Prostate gland (tissue), 2 donors: Measurements from ENCODE around the gene ASPSCR1. TPM values are rescaled to one million over a fixed set of nuclear protein-coding genes. Genes with fewer than 3 reads are reported as not detected.
A peak's percentile ranks its signal among the peaks of the same experiment; 100 is the strongest.

Experiments used
- DNase-seq: peaks from one replicate; pipeline ENCODE4 v3.0.0-alpha.2; 2019; ENCODE audit warnings: low spot score
- H3K27ac ChIP-seq, 2 donors: fragments of 200-600 bp; sonication (generic); 2 replicates each; pipeline ENCODE4 v1.5.1; 2017 to 2019
- H3K27me3 ChIP-seq: fragments of 200-600 bp; sonication (generic); replicated peaks from 2 replicates; pipeline ENCODE4 v1.5.1; 2019; ENCODE audit not compliant: insufficient read depth
- H3K36me3 ChIP-seq, 2 donors: fragments of 200-600 bp; sonication (generic); 1 replicate in 1 of 2; 2 replicates in 1 of 2; pipeline versions ENCODE4 v1.5.1 to v1.8.1; 2017 to 2019
- H3K4me1 ChIP-seq: fragments of 200-600 bp; sonication (generic); replicated peaks from 2 replicates; pipeline ENCODE4 v1.5.1; 2019
- H3K4me3 ChIP-seq, 2 donors: fragments of 200-600 bp; sonication (generic); 2 replicates each; pipeline ENCODE4 v1.5.1; 2017 to 2019
- H3K9me3 ChIP-seq: fragments of 200-600 bp; sonication (generic); 2 replicates; pipeline ENCODE4 v1.5.1; 2017
- CTCF ChIP-seq, 4 experiments: fragments of 200-600 bp in 2 of 4; fragments of 450-650 bp in 2 of 4; sonication (generic) in 2 of 4; IDR thresholded peaks; 1 replicate in 3 of 4; 2 replicates in 1 of 4; pipeline ENCODE4 v1.5.1; 2016 to 2019; ENCODE audit warnings: antibody characterized with exemption in 4 of 4, mild to moderate bottlenecking in 2 of 4, moderate library complexity in 2 of 4
- POLR2A ChIP-seq: fragments of 450-650 bp; IDR thresholded peaks from one replicate; pipeline ENCODE4 v1.6.1; 2016; ENCODE audit warnings: antibody characterized with exemption, mild to moderate bottlenecking
- POLR2AphosphoS5 ChIP-seq: sonication (generic); formaldehyde crosslinking; IDR thresholded peaks from one replicate; pipeline ENCODE4 v1.6.1; 2017; ENCODE audit warnings: antibody characterized with exemption
- WGBS: methylation state at CpG from one replicate; pipeline ENCODE4 v1.1.5; 2018; 5-methylcytosine and 5-hydroxymethylcytosine counted together
- intact Hi-C: fragments of 100-400 bp; cut with DNase I; formaldehyde crosslinking; loops from one replicate; pipeline ENCODE4 v1.14.2; 2022
- total RNA-seq, 2 donors: library from RNA; depleted of rRNA; stranded (reverse); fragments of >200 nt; gene quantifications; one replicate each; pipeline ENCODE4 v1.1.0, GENCODE V29; 2016

Gene ASPSCR1
- total RNA-seq, 2 donors from 2014 or later = 30.7 to 39.7 TPM

- WGBS = 19% methylated on average over 57 of the region's 88 CpGs
- peak within 1 kb of the TSS; percentile 83 to 85 for H3K27ac ChIP-seq
- DNase-seq = no peak
These were observed 88.3 kb downstream of the ASPSCR1 start, which contains the start of gene DUS1L for GRCh38 chr17:82065638-82066303. Gene DUS1L (minus strand): TSS chr17:82065804. CDS start chr17:82065059, 745 bp downstream.

More at GRCh38 chr17:82065638-82066303, 88.3 kb downstream of the ASPSCR1 start, which contains the start of gene DUS1L:
- no peak for TF ChIP-seq POLR2A
- peak; percentile 64 for TF ChIP-seq POLR2AphosphoS5
- peak in 2 of 4 experiments; percentile 7 to 24 for TF ChIP-seq CTCF (IDR thresholded peaks at IDR 0.05)
- Histone ChIP-seq H3K27me3 (no peaks in the 10 kb centered on the region), H3K4me3 (peak within 1 kb of the TSS; percentile 59 to 72), H3K9me3 (no peaks in the 10 kb centered on the region), H3K36me3 (no peaks in the 10 kb centered on the region), H3K4me1 (peaks cover 19% of the 10 kb centered on the region)
- intact Hi-C loops = no loop called here

Other genes starting within 250 kb of the ASPSCR1 start
- under 1 TPM in 1 of 2 donors, not detected in 1; 0.97 TPM for gene GCGR, start 173.5 kb upstream of the ASPSCR1 start, total RNA-seq
- 100 to 1,000 TPM in 1 of 2 donors, 10 to 100 TPM in 1; 83.6 to 150 TPM for gene MCRIP1, start 144.3 kb upstream of the ASPSCR1 start, total RNA-seq
- 1 to 10 TPM in 1 of 2 donors, not detected in 1; 1.6 TPM for gene PPP1R27, start 142.6 kb upstream of the ASPSCR1 start, total RNA-seq
- gene P4HB, start 117.1 kb upstream of the ASPSCR1 start, total RNA-seq = 1,000 to 10,000 TPM in 1 of 2 donors, 100 to 1,000 TPM in 1; 509 to 2,101 TPM
- 100 to 1,000 TPM; 193 to 274 TPM for gene ARHGDIA, start 106.3 kb upstream of the ASPSCR1 start, total RNA-seq
- 100 to 1,000 TPM in 1 of 2 donors, 10 to 100 TPM in 1; 83.9 to 108 TPM for gene ALYREF, start 86.0 kb upstream of the ASPSCR1 start, total RNA-seq
- 100 to 1,000 TPM; 128 to 278 TPM for gene ANAPC11, start 85.9 kb upstream of the ASPSCR1 start, total RNA-seq
- gene NPB, start 75.4 kb upstream of the ASPSCR1 start, total RNA-seq = 10 to 100 TPM in 1 of 2 donors, 1 to 10 TPM in 1; 9.8 to 10.9 TPM
- gene PCYT2, start 66.2 kb upstream of the ASPSCR1 start, total RNA-seq = 10 to 100 TPM; 51.4 to 69.2 TPM
- gene SIRT7, start 59.5 kb upstream of the ASPSCR1 start, total RNA-seq = 10 to 100 TPM; 22.4 to 39.9 TPM
- 10 to 100 TPM; 11.3 to 27.7 TPM for gene MAFG, start 49.9 kb upstream of the ASPSCR1 start, total RNA-seq
- 10 to 100 TPM; 35.0 to 91.2 TPM for gene PYCR1, start 40.3 kb upstream of the ASPSCR1 start, total RNA-seq
- gene MYADML2, start 30.4 kb upstream of the ASPSCR1 start, total RNA-seq = under 1 TPM in 1 of 2 donors, not detected in 1; 0.14 TPM
- 1 to 10 TPM in 1 of 2 donors, under 1 TPM in 1; 0.50 to 8.3 TPM for gene NOTUM, start 16.4 kb upstream of the ASPSCR1 start, total RNA-seq
- gene CENPX, start 45.2 kb downstream of the ASPSCR1 start, total RNA-seq = 100 to 1,000 TPM in 1 of 2 donors, 10 to 100 TPM in 1; 84.9 to 263 TPM
- gene LRRC45, start 45.7 kb downstream of the ASPSCR1 start, total RNA-seq = 10 to 100 TPM; 22.2 to 24.1 TPM
- 10 to 100 TPM; 41.8 to 93.9 TPM for gene RAC3, start 54.0 kb downstream of the ASPSCR1 start, total RNA-seq
- gene DCXR, start 60.1 kb downstream of the ASPSCR1 start, total RNA-seq = 100 to 1,000 TPM; 235 to 744 TPM
- 10 to 100 TPM; 48.8 to 92.7 TPM for gene RFNG, start 74.2 kb downstream of the ASPSCR1 start, total RNA-seq
- gene GPS1, start 74.3 kb downstream of the ASPSCR1 start, total RNA-seq = 100 to 1,000 TPM; 163 to 182 TPM
- 100 to 1,000 TPM in 1 of 2 donors, 10 to 100 TPM in 1; 95.9 to 119 TPM for gene DUS1L, start 88.2 kb downstream of the ASPSCR1 start, total RNA-seq
- 100 to 1,000 TPM; 192 to 388 TPM for gene FASN, start 120.6 kb downstream of the ASPSCR1 start, total RNA-seq
- 10 to 100 TPM; 57.6 to 62.8 TPM for gene CCDC57, start 235.2 kb downstream of the ASPSCR1 start, total RNA-seq